Measurements from ENCODE around the gene APMAP.

DNA sequence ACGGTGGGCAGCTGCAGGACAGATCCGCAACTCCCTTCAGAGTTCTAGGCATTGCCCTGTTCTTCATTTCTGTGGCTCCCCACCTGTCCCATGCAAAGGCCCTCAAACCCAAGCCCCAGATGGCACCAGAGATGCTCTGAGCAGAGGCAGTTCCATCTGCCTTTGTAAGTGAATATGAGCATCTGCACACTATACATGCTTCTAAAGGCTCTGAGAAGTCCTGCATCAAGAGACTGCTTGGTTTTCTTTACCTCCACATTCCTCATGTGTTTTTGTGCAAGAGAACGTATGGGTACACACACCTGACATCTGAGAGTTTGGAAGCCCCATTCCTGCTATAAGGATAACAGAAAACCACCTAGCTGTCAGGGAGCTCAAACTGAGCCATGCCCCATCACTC, 57.8 kb downstream of the APMAP start:
- TF ChIP-seq EZH2 (conservative IDR thresholded peaks at IDR 0.05; ENCODE audit: low read depth, low read length), result no peak
- TF ChIP-seq CREB1 (IDR thresholded peaks at IDR 0.05), result no peak
- no peak for TF ChIP-seq CREB1 (CRISPR knock-in tag; IDR thresholded peaks at IDR 0.05)
- TF ChIP-seq REST (IDR thresholded peaks at IDR 0.05; ENCODE audit: borderline replicate concordance in 1 of 2, low read depth in 1 of 2, low read length in 2 of 2), result no peak
- TF ChIP-seq, protein P1, sequence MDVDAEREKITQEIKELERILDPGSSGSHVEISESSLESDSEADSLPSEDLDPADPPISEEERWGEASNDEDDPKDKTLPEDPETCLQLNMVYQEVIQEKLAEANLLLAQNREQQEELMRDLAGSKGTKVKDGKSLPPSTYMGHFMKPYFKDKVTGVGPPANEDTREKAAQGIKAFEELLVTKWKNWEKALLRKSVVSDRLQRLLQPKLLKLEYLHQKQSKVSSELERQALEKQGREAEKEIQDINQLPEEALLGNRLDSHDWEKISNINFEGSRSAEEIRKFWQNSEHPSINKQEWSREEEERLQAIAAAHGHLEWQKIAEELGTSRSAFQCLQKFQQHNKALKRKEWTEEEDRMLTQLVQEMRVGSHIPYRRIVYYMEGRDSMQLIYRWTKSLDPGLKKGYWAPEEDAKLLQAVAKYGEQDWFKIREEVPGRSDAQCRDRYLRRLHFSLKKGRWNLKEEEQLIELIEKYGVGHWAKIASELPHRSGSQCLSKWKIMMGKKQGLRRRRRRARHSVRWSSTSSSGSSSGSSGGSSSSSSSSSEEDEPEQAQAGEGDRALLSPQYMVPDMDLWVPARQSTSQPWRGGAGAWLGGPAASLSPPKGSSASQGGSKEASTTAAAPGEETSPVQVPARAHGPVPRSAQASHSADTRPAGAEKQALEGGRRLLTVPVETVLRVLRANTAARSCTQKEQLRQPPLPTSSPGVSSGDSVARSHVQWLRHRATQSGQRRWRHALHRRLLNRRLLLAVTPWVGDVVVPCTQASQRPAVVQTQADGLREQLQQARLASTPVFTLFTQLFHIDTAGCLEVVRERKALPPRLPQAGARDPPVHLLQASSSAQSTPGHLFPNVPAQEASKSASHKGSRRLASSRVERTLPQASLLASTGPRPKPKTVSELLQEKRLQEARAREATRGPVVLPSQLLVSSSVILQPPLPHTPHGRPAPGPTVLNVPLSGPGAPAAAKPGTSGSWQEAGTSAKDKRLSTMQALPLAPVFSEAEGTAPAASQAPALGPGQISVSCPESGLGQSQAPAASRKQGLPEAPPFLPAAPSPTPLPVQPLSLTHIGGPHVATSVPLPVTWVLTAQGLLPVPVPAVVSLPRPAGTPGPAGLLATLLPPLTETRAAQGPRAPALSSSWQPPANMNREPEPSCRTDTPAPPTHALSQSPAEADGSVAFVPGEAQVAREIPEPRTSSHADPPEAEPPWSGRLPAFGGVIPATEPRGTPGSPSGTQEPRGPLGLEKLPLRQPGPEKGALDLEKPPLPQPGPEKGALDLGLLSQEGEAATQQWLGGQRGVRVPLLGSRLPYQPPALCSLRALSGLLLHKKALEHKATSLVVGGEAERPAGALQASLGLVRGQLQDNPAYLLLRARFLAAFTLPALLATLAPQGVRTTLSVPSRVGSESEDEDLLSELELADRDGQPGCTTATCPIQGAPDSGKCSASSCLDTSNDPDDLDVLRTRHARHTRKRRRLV (CRISPR knock-in tag; IDR thresholded peaks at IDR 0.05), result no peak
- no peak for TF ChIP-seq ZNF33B (CRISPR knock-in tag; IDR thresholded peaks at IDR 0.05)
- no peak for TF ChIP-seq TBX2 (CRISPR knock-in tag; IDR thresholded peaks at IDR 0.05; ENCODE audit: borderline replicate concordance)
- TF ChIP-seq, protein P2, sequence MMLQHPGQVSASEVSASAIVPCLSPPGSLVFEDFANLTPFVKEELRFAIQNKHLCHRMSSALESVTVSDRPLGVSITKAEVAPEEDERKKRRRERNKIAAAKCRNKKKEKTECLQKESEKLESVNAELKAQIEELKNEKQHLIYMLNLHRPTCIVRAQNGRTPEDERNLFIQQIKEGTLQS (CRISPR knock-in tag; IDR thresholded peaks at IDR 0.05), result no peak
- no peak for TF ChIP-seq ZNF766 (CRISPR knock-in tag; IDR thresholded peaks at IDR 0.05; ENCODE audit: borderline replicate concordance)
- TF ChIP-seq POLR2A (IDR thresholded peaks at IDR 0.05; ENCODE audit: insufficient read depth in 1 of 2, low read depth in 2 of 2, low read length in 2 of 2), result no peak
- TF ChIP-seq RFX5 (IDR thresholded peaks at IDR 0.05; ENCODE audit: low read depth, low read length), result no peak
- TF ChIP-seq ZNF619 (CRISPR knock-in tag; IDR thresholded peaks at IDR 0.05), result no peak

Measured in HepG2 (cell line).